MM.1S (cell line): ENCODE measurements around the gene UTF1.

Source experiments
- EZH2 ChIP-seq: fragments of 300-600 bp; sonication (generic); optimal IDR thresholded peaks from 2 replicates; pipeline ENCODE3; 2017; ENCODE audit warnings: low read depth, mild to moderate bottlenecking, antibody characterized with exemption, low read length, mixed read lengths
- EZH2phosphoT487 ChIP-seq: fragments of 300-600 bp; sonication (generic); IDR thresholded peaks from 2 replicates; pipeline ENCODE4 v1.6.1; 2018; ENCODE audit warnings: antibody characterized with exemption, low read length
- TF ChIP-seq, protein P1 (sequence below): fragments of 300-600 bp; sonication (generic); IDR thresholded peaks from 2 replicates; pipeline ENCODE4 v1.5.1; 2016; ENCODE audit warnings: antibody characterized with exemption, low read length, mixed read lengths

DNA sequence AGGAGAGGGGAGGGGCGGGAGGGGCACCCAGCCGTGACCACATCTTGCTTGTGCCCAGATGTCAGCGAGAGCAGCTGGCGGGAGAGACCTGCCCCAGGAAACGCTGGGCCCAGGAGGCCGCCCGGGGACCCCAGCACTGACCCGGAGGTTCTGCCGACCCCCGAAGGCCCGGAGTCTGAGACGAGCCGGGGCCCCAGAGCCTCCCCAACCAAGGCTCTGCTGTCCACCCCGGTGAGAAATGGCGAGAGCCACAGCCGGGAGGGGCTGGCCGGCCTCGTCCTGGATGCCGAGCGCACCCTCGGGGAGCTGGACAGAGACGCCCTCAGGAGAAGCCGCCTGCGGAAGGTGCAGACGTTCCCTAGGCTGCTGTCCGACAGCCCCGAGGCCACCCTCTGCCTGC is 44.1 kb upstream of the UTF1 start:
- no peak for TF ChIP-seq EZH2
- TF ChIP-seq, protein P1, sequence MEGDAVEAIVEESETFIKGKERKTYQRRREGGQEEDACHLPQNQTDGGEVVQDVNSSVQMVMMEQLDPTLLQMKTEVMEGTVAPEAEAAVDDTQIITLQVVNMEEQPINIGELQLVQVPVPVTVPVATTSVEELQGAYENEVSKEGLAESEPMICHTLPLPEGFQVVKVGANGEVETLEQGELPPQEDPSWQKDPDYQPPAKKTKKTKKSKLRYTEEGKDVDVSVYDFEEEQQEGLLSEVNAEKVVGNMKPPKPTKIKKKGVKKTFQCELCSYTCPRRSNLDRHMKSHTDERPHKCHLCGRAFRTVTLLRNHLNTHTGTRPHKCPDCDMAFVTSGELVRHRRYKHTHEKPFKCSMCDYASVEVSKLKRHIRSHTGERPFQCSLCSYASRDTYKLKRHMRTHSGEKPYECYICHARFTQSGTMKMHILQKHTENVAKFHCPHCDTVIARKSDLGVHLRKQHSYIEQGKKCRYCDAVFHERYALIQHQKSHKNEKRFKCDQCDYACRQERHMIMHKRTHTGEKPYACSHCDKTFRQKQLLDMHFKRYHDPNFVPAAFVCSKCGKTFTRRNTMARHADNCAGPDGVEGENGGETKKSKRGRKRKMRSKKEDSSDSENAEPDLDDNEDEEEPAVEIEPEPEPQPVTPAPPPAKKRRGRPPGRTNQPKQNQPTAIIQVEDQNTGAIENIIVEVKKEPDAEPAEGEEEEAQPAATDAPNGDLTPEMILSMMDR: no peak
- no peak for TF ChIP-seq EZH2phosphoT487
